Skeletal muscle tissue (tissue), 4 donors: ENCODE measurements around the gene ETV6. TPM values are rescaled to one million over a fixed set of nuclear protein-coding genes. Genes with fewer than 3 reads are reported as not detected.

Experiments used
- H3K27ac ChIP-seq: one replicate; pipeline ENCODE4 v1.7.0; 2013; ENCODE audit warnings: mild to moderate bottlenecking, low read depth, low read length, inconsistent platforms
- H3K27me3 ChIP-seq, 3 donors: one replicate each; pipeline ENCODE4 v1.7.0; 2013; ENCODE audit warnings: low read length in 3 of 3; ENCODE audit not compliant: control insufficient read depth in 3 of 3, insufficient read depth in 3 of 3
- H3K36me3 ChIP-seq, 3 donors: one replicate each; pipeline ENCODE4 v1.7.0; 2013; ENCODE audit warnings: low read length in 3 of 3; ENCODE audit not compliant: control insufficient read depth in 3 of 3, insufficient read depth in 3 of 3
- H3K4me1 ChIP-seq, 3 donors: one replicate each; pipeline ENCODE4 v1.7.0; 2013; ENCODE audit warnings: low read length in 3 of 3, mild to moderate bottlenecking in 3 of 3; ENCODE audit not compliant: control insufficient read depth in 3 of 3, insufficient read depth in 3 of 3
- H3K4me3 ChIP-seq, 3 donors: one replicate each; pipeline ENCODE4 v1.7.0; 2013; ENCODE audit warnings: low read length in 3 of 3
- H3K9ac ChIP-seq, 3 donors: one replicate each; pipeline ENCODE4 v1.7.0; 2013; ENCODE audit warnings: low read length in 3 of 3, mild to moderate bottlenecking in 3 of 3, moderate library complexity in 2 of 3, low read depth in 1 of 3
- H3K9me3 ChIP-seq, 3 donors: one replicate each; pipeline ENCODE4 v1.7.0; 2013; ENCODE audit warnings: low read length in 3 of 3; ENCODE audit not compliant: control insufficient read depth in 3 of 3
- total RNA-seq: library from RNA; depleted of rRNA; stranded (reverse); fragments of >200 nt; gene quantifications from one replicate; pipeline ENCODE4 v1.2.3, GENCODE V29; 2014
- donor health status: Osteomylitis.

Gene ETV6
- total RNA-seq, 1 donor from 2014 or later: 4.2 TPM

GRCh38 chr12:11786638-11787365 is 137.3 kb downstream of the ETV6 start:
- no peaks in the 10 kb centered on the region for H3K36me3 ChIP-seq
- peak overlapping the region; percentile 86 for H3K27ac ChIP-seq
- H3K4me1 ChIP-seq: peaks cover 19 to 34% (median 24%) of the 10 kb centered on the region in 3 donors
- H3K9ac ChIP-seq: peak overlapping the region; percentile 6 to 47 (median 27)
- no peak overlapping the region for H3K4me3 ChIP-seq
- H3K9me3 ChIP-seq: no peaks in the 10 kb centered on the region
- no peaks in the 10 kb centered on the region for H3K27me3 ChIP-seq

GRCh38 chr12:11787437-11787836 is 138.0 kb downstream of the ETV6 start:
- H3K4me1 ChIP-seq: peaks cover 19 to 37% (median 24%) of the 10 kb centered on the region in 3 donors
- no peaks in the 10 kb centered on the region for H3K27me3 ChIP-seq
- H3K36me3 ChIP-seq: no peaks in the 10 kb centered on the region
- peak overlapping the region; percentile 86 for H3K27ac ChIP-seq
- no peaks in the 10 kb centered on the region for H3K9me3 ChIP-seq
- H3K4me3 ChIP-seq: no peak overlapping the region
- no peak overlapping the region for H3K9ac ChIP-seq

GRCh38 chr12:11787933-11788849 is 138.7 kb downstream of the ETV6 start:
- Histone ChIP-seq H3K27ac (peak overlapping the region; percentile 86), H3K9ac (no peak overlapping the region), H3K9me3 (no peaks in the 10 kb centered on the region), H3K4me3 (no peak overlapping the region), H3K27me3 (no peaks in the 10 kb centered on the region), H3K36me3 (no peaks in the 10 kb centered on the region), H3K4me1 (peaks cover 21 to 40% (median 27%) of the 10 kb centered on the region in 3 donors)

GRCh38 chr12:11793921-11794710 is 144.6 kb downstream of the ETV6 start:
- Histone ChIP-seq H3K27me3 (no peaks in the 10 kb centered on the region), H3K9me3 (no peaks in the 10 kb centered on the region), H3K36me3 (no peaks in the 10 kb centered on the region), H3K9ac (peak overlapping the region; percentile 74 to 90 (median 88)), H3K27ac (peak overlapping the region; percentile 92), H3K4me1 (peaks cover 46 to 66% (median 51%) of the 10 kb centered on the region in 3 donors), H3K4me3 (peak overlapping the region; percentile 54 to 66 (median 66))

GRCh38 chr12:11794751-11795150 is 145.3 kb downstream of the ETV6 start:
- Histone ChIP-seq H3K36me3 (no peaks in the 10 kb centered on the region), H3K4me1 (peaks cover 47 to 68% (median 53%) of the 10 kb centered on the region in 3 donors), H3K4me3 (no peak overlapping the region), H3K27me3 (no peaks in the 10 kb centered on the region), H3K9ac (peak overlapping the region in 2 of 3 donors; percentile 59 to 88), H3K9me3 (no peaks in the 10 kb centered on the region), H3K27ac (peak overlapping the region; percentile 92)

GRCh38 chr12:11795192-11795912 is 145.9 kb downstream of the ETV6 start:
- no peaks in the 10 kb centered on the region for H3K36me3 ChIP-seq
- no peak overlapping the region for H3K9ac ChIP-seq
- H3K27me3 ChIP-seq: no peaks in the 10 kb centered on the region
- no peak overlapping the region for H3K4me3 ChIP-seq
- peak overlapping the region; percentile 92 for H3K27ac ChIP-seq
- no peaks in the 10 kb centered on the region for H3K9me3 ChIP-seq
- H3K4me1 ChIP-seq: peaks cover 47 to 68% (median 53%) of the 10 kb centered on the region in 3 donors

- peak overlapping the region; percentile 92 for H3K27ac ChIP-seq
- peaks cover 45 to 64% (median 50%) of the 10 kb centered on the region in 3 donors for H3K4me1 ChIP-seq
- H3K9me3 ChIP-seq: no peaks in the 10 kb centered on the region
- H3K36me3 ChIP-seq: no peaks in the 10 kb centered on the region
- H3K4me3 ChIP-seq: no peak overlapping the region
- H3K9ac ChIP-seq: no peak overlapping the region
- no peaks in the 10 kb centered on the region for H3K27me3 ChIP-seq
Observed at GRCh38 chr12:11795913-11796459, 146.5 kb downstream of the ETV6 start.

- peak overlapping the region; percentile 74 for H3K27ac ChIP-seq
- no peak overlapping the region for H3K4me3 ChIP-seq
- H3K27me3 ChIP-seq: no peaks in the 10 kb centered on the region
- H3K4me1 ChIP-seq: peaks cover 41 to 55% (median 50%) of the 10 kb centered on the region in 3 donors
- peak overlapping the region in 2 of 3 donors; percentile 1 to 16 for H3K9ac ChIP-seq
- H3K36me3 ChIP-seq: no peaks in the 10 kb centered on the region
- H3K9me3 ChIP-seq: no peaks in the 10 kb centered on the region
Observed at GRCh38 chr12:11797317-11797913, 147.9 kb downstream of the ETV6 start.
